GM23248 (cell line): ENCODE measurements around the gene SH3PXD2A.

Source experiments
- EZH2 ChIP-seq: fragments of 200-600 bp; sonication (generic); IDR thresholded peaks from 2 replicates; pipeline ENCODE4 v1.6.1; 2018; ENCODE audit warnings: antibody characterized with exemption, mild to moderate bottlenecking; ENCODE audit not compliant: insufficient read depth, poor library complexity, severe bottlenecking
- EZH2phosphoT487 ChIP-seq: fragments of 200-600 bp; sonication (generic); IDR thresholded peaks from 2 replicates; pipeline ENCODE4 v1.6.1; 2018; ENCODE audit warnings: antibody characterized with exemption, moderate library complexity, mild to moderate bottlenecking, low read depth; ENCODE audit not compliant: insufficient read depth

DNA sequence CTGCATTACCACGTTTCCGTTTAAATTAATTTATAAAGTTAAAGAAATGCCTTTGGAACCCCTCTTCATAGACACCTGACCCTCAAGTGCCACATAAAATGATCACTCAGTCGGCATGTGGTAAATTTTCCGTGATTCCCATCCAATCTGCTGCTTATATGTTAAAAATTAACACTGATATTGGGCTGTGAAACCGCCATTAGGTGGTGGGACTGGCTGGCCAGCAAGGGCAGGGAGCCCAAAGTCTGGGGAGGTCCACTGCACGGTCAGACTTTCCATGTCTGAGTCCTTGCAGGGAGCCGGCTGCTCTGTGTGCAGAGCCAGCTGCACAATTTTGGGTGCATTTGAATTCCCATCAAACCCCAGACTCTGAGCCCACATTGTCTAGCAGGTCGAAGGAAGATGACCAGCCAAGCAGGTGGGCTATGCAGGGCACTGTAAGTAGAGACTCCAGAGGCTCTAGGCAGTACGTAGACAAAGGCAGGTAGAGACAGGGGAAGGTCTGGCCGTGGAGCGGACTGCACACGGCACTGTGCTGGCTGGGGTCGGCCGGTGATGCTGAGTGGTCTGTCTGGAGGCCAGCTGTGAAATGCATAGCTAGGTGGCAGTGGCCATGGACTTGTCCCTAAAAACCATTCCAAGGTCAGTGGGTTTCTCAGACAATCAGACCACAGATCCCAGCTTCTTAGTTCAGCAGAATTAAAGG lies 122.9 kb downstream of the SH3PXD2A start:
- TF ChIP-seq EZH2 (no peak), EZH2phosphoT487 (no peak)
